Neutrophil (primary cell): ENCODE data around the gene DENND1A.

Source experiments
- H3K27ac ChIP-seq: fragments of 200-600 bp; sonication (generic); 2 replicates; pipeline ENCODE4 v1.5.1; 2016; ENCODE audit warnings: mild to moderate bottlenecking, moderate library complexity
- H3K27me3 ChIP-seq: fragments of 200-600 bp; sonication (generic); 2 replicates; pipeline ENCODE4 v1.6.0; 2016; ENCODE audit warnings: mild to moderate bottlenecking
- H3K36me3 ChIP-seq: fragments of 200-600 bp; sonication (generic); 2 replicates; pipeline ENCODE4 v1.5.1; 2017
- H3K4me1 ChIP-seq, 2 experiments: fragments of 200-600 bp in 1 of 2; sonication (generic) in 1 of 2; 1 replicate in 1 of 2; 2 replicates in 1 of 2; pipeline versions ENCODE4 v1.5.1 to v1.6.1; 2013 to 2016; ENCODE audit warnings: low read depth in 1 of 2, low read length in 1 of 2, mild to moderate bottlenecking in 1 of 2, moderate library complexity in 1 of 2; ENCODE audit not compliant: control insufficient read depth in 1 of 2, insufficient read depth in 1 of 2
- H3K4me3 ChIP-seq, 2 experiments: fragments of 200-600 bp in 1 of 2; sonication (generic) in 1 of 2; 1 replicate in 1 of 2; 2 replicates in 1 of 2; pipeline ENCODE4 v1.5.1; 2013 to 2016; ENCODE audit warnings: low read depth in 1 of 2, low read length in 1 of 2, mild to moderate bottlenecking in 1 of 2, moderate library complexity in 1 of 2
- H3K9me3 ChIP-seq: fragments of 200-600 bp; sonication (generic); 2 replicates; pipeline ENCODE4 v1.5.1; 2016
- TF ChIP-seq, protein P1 (sequence below): fragments of 200-600 bp; sonication (generic); IDR thresholded peaks from 2 replicates; pipeline ENCODE4 v1.5.1; 2016; ENCODE audit warnings: antibody characterized with exemption

DENND1A gene

DNA sequence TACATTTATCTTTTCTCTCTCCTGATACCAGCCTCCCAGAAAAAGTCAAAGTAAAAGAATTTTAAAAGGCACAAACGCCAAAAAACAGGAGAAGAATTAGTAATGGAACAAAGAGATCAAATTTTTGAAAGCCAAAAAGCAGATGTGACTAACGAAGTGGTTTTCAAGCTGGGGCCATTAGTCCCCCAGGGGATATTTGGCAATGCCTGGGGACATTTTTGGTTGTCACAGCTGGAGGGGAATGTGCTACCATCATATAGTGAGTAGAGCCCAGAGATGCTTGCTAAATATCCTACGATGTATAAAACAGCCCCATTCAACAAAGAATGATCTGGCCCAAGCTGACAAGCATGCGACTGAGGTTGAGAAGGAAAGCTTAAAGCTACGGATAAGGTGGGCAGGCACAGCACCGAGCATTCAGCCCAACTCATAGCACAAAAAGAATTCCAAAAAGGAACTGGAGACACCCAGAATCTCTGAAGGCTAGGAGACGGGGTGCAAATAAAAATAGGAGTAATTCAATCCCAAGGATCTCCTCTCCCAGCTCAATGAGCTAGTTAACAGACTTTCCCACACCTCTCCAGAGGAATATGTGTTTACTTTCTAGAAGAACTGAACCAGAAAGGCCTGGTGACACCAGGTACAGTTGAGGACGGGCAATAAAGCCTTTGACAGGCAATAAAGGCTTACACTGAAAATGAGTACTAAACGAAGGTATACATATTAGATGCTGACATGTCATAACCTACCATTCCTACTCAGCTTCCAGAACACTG is 269.0 kb downstream of the DENND1A start:
- TF ChIP-seq, protein P1, sequence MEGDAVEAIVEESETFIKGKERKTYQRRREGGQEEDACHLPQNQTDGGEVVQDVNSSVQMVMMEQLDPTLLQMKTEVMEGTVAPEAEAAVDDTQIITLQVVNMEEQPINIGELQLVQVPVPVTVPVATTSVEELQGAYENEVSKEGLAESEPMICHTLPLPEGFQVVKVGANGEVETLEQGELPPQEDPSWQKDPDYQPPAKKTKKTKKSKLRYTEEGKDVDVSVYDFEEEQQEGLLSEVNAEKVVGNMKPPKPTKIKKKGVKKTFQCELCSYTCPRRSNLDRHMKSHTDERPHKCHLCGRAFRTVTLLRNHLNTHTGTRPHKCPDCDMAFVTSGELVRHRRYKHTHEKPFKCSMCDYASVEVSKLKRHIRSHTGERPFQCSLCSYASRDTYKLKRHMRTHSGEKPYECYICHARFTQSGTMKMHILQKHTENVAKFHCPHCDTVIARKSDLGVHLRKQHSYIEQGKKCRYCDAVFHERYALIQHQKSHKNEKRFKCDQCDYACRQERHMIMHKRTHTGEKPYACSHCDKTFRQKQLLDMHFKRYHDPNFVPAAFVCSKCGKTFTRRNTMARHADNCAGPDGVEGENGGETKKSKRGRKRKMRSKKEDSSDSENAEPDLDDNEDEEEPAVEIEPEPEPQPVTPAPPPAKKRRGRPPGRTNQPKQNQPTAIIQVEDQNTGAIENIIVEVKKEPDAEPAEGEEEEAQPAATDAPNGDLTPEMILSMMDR, result no peak
- Histone ChIP-seq H3K27ac (no peak overlapping the region), H3K9me3 (no peaks in the 10 kb centered on the region), H3K36me3 (peaks cover 5% of the 10 kb centered on the region), H3K4me3 (no peak overlapping the region), H3K27me3 (no peaks in the 10 kb centered on the region), H3K4me1 (peaks cover 4 to 11% of the 10 kb centered on the region in 2 experiments)

DNA sequence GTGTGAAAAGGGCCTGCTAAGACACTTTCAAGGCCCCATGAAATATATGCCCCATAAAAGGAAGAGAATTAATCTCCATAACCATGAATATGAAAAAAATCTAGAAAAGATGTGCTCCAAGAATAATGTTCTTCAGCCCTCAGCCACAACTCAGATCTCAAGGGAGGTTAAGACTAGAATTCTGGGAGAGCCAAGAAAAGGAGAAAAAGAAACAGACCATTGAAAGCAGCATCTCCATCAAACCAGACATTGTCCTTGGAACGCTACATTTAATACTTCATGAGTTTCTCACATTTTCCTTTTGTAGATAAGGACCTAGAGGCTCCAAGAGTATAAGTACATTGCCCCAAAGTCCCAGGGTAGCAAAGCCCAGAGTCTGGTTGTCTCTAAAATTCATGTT is 270.6 kb downstream of the DENND1A start:
- no peak overlapping the region for H3K4me3 ChIP-seq
- H3K9me3 ChIP-seq, result no peaks in the 10 kb centered on the region
- H3K36me3 ChIP-seq, result peaks cover 6% of the 10 kb centered on the region
- H3K27ac ChIP-seq, result no peak overlapping the region
- TF ChIP-seq, protein P1, result no peak
- peaks cover 4 to 11% of the 10 kb centered on the region in 2 experiments for H3K4me1 ChIP-seq
- H3K27me3 ChIP-seq, result no peaks in the 10 kb centered on the region

DNA sequence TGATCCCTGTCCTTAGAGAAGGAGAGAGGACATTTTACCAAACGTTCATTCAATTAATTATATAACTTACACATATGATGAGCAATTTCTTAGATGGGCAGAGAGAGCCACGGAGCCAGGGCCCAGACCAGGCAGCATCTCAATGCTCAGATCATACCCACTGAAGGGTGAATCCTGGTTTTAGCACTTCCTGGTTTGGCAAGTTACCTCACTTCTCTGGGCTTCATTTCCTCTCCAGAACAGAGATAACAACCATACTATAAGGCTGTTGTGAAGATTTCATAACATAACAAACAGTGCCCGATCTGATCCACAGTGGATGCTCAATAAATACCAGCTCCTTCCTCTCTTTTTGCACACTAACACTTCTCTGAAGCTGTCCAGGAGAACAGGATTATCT is 271.1 kb downstream of the DENND1A start:
- TF ChIP-seq, protein P1, result no peak
- Histone ChIP-seq H3K36me3 (peaks cover 6% of the 10 kb centered on the region), H3K9me3 (no peaks in the 10 kb centered on the region), H3K4me1 (peaks cover 4 to 11% of the 10 kb centered on the region in 2 experiments), H3K27ac (no peak overlapping the region), H3K27me3 (no peaks in the 10 kb centered on the region), H3K4me3 (no peak overlapping the region)

DNA sequence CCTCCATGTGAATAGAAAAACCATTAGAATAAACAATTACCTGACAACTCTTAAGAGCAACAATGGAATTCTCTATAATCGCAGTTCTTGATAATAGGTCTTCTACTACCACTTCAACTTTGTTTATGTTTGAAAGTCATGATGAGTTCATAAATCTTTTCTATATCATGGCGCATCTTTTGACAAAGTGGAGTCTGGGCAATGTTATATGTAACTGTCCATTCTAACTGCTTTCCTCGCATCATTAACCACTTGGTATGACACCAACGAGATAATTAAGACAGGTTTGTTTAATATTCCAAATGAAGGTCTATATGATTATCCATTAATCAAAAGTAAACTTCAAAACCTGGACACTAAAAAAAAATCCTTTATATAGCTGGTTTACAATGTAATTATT is 272.0 kb downstream of the DENND1A start:
- peaks cover 6% of the 10 kb centered on the region for H3K36me3 ChIP-seq
- H3K9me3 ChIP-seq, result no peaks in the 10 kb centered on the region
- TF ChIP-seq, protein P1, result no peak
- H3K27me3 ChIP-seq, result no peaks in the 10 kb centered on the region
- H3K4me1 ChIP-seq, result peaks cover 4 to 11% of the 10 kb centered on the region in 2 experiments
- no peak overlapping the region for H3K4me3 ChIP-seq
- no peak overlapping the region for H3K27ac ChIP-seq

DNA sequence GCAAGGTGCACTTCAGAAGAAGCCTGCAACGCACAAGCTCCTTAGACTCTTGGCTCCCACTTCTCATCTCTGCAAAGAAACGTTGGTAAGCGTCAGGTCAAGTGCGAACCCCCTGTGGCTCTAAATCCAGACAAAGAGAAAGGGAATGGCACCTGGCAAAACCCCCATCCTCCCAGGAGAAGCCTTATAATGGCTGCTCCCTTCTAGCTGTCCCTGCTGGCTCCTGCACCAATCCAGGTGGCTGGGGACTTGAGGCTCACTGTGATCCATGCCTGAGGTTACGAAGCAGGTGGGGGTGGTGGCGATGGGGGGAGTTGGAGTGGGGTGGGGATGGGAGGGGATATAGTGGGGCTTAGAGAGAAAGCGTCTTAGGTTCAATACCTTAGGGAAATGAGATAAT is 272.8 kb downstream of the DENND1A start:
- Histone ChIP-seq H3K27ac (no peak overlapping the region), H3K4me3 (no peak overlapping the region), H3K36me3 (peaks cover 3% of the 10 kb centered on the region), H3K9me3 (no peaks in the 10 kb centered on the region), H3K27me3 (no peaks in the 10 kb centered on the region), H3K4me1 (peaks cover 4 to 11% of the 10 kb centered on the region in 2 experiments)
- TF ChIP-seq, protein P1, result no peak
